Astrocyte (in vitro differentiated cells and primary cell): ENCODE data around the gene IL36G. TPM values are rescaled to one million over a fixed set of nuclear protein-coding genes. Genes with fewer than 3 reads are reported as not detected.

Experiments used
- DNase-seq: peaks from one replicate; pipeline ENCODE4 v3.0.0-alpha.2; 2010; ENCODE audit warnings: low read depth
- FAIRE-seq: peaks from 2 replicates; lab custom pipeline; 2011; peaks lifted over from hg19 to GRCh38; lab: Jason Lieb, UNC
- H2AFZ ChIP-seq: 2 replicates; pipeline ENCODE4 v1.6.0; 2012; ENCODE audit warnings: low read depth, low read length, inconsistent platforms
- H3K27ac ChIP-seq: 2 replicates; pipeline ENCODE4 v1.5.1; 2011; ENCODE audit warnings: low read depth, low read length, inconsistent platforms
- H3K27me3 ChIP-seq: 2 replicates; pipeline ENCODE4 v1.6.0; 2011; ENCODE audit warnings: low read length, inconsistent platforms; ENCODE audit not compliant: insufficient read depth
- H3K36me3 ChIP-seq: 2 replicates; pipeline ENCODE4 v1.5.1; 2011; ENCODE audit warnings: low read length, inconsistent platforms; ENCODE audit not compliant: insufficient read depth
- H3K4me1 ChIP-seq: 2 replicates; pipeline ENCODE4 v1.5.1; 2011; ENCODE audit warnings: low read length, inconsistent platforms; ENCODE audit not compliant: insufficient read depth
- H3K4me2 ChIP-seq: 2 replicates; pipeline ENCODE4 v1.6.0; 2012; ENCODE audit warnings: low read length, inconsistent platforms
- H3K4me3 ChIP-seq: 2 replicates; pipeline ENCODE4 v1.5.1; 2011; ENCODE audit warnings: low read depth, mild to moderate bottlenecking, low read length, inconsistent platforms; ENCODE audit not compliant: insufficient read depth
- H3K79me2 ChIP-seq: 2 replicates; pipeline ENCODE4 v1.6.0; 2012; ENCODE audit warnings: mild to moderate bottlenecking, low read length, inconsistent platforms; ENCODE audit not compliant: insufficient read depth
- H3K9ac ChIP-seq: 2 replicates; pipeline ENCODE4 v1.6.0; 2012; ENCODE audit warnings: mild to moderate bottlenecking, low read length, inconsistent platforms
- H3K9me3 ChIP-seq: 2 replicates; pipeline ENCODE4 v1.5.1; 2012; ENCODE audit warnings: low read depth, mild to moderate bottlenecking, low read length, inconsistent platforms; ENCODE audit not compliant: insufficient read depth
- H4K20me1 ChIP-seq: 2 replicates; pipeline ENCODE4 v1.6.0; 2012; ENCODE audit warnings: low read length, inconsistent platforms; ENCODE audit not compliant: insufficient read depth
- H3K27ac Mint-ChIP-seq: one replicate; pipeline ENCODE4 v1.8.0; 2021; ENCODE audit warnings: mild to moderate bottlenecking, mixed read lengths; ENCODE audit not compliant: unreplicated experiment
- H3K27me3 Mint-ChIP-seq: one replicate; pipeline ENCODE4 v1.8.0; 2021; ENCODE audit warnings: low read depth, mixed read lengths; ENCODE audit not compliant: unreplicated experiment
- H3K36me3 Mint-ChIP-seq: one replicate; pipeline ENCODE4 v1.8.0; 2021; ENCODE audit warnings: low read depth, mixed read lengths; ENCODE audit not compliant: unreplicated experiment
- H3K4me1 Mint-ChIP-seq: one replicate; pipeline ENCODE4 v1.8.0; 2021; ENCODE audit warnings: low read depth, mixed read lengths; ENCODE audit not compliant: unreplicated experiment
- H3K4me3 Mint-ChIP-seq: one replicate; pipeline ENCODE4 v1.8.0; 2021; ENCODE audit warnings: mild to moderate bottlenecking, moderate library complexity, mixed read lengths; ENCODE audit not compliant: unreplicated experiment
- H3K9me3 Mint-ChIP-seq: one replicate; pipeline ENCODE4 v1.8.0; 2021; ENCODE audit warnings: mild to moderate bottlenecking, mixed read lengths; ENCODE audit not compliant: unreplicated experiment
- CTCF ChIP-seq: IDR thresholded peaks from 2 replicates; pipeline ENCODE4 v1.5.1; 2011; ENCODE audit warnings: low read depth, mild to moderate bottlenecking, inconsistent platforms, low read length, moderate library complexity; ENCODE audit not compliant: insufficient read depth
- EZH2 ChIP-seq: IDR thresholded peaks from 2 replicates; pipeline ENCODE4 v1.6.1; 2012; ENCODE audit warnings: mild to moderate bottlenecking, low read length, inconsistent platforms; ENCODE audit not compliant: insufficient read depth
- total RNA-seq: library from RNA; stranded (reverse); gene quantifications from 2 replicates; pipeline ENCODE4 v1.2.1, GENCODE V29; 2021

Gene IL36G
- total RNA-seq, 1 donor from 2014 or later, result not detected

GRCh38 chr2:112940859-112941625 lies 36.8 kb upstream of the IL36G start:
- Histone ChIP-seq H3K27me3 (no peaks in the 10 kb centered on the region), H3K27ac (no peak overlapping the region), H3K4me2 (no peak overlapping the region), H3K4me3 (no peak overlapping the region), H3K79me2 (no peaks in the 10 kb centered on the region), H3K4me1 (peaks cover 11% of the 10 kb centered on the region), H4K20me1 (no peaks in the 10 kb centered on the region), H3K36me3 (no peaks in the 10 kb centered on the region), H3K9ac (no peak overlapping the region), H2AFZ (no peak overlapping the region), H3K9me3 (peaks cover 3% of the 10 kb centered on the region)
- TF ChIP-seq CTCF (no peak), EZH2 (no peak)
- Mint-ChIP-seq H3K4me1 (peaks cover 7% of the 10 kb centered on the region), H3K9me3 (peaks cover 4% of the 10 kb centered on the region), H3K36me3 (no peaks in the 10 kb centered on the region), H3K27ac (no peak overlapping the region), H3K27me3 (peaks cover 34% of the 10 kb centered on the region), H3K4me3 (no peak overlapping the region)
- DNase-seq, result no peak
- FAIRE-seq, result no peak

- Histone ChIP-seq H3K4me1 (peaks cover 6% of the 10 kb centered on the region), H2AFZ (no peak overlapping the region), H3K4me2 (no peak overlapping the region), H4K20me1 (no peaks in the 10 kb centered on the region), H3K9ac (no peak overlapping the region), H3K27me3 (no peaks in the 10 kb centered on the region), H3K36me3 (no peaks in the 10 kb centered on the region), H3K79me2 (no peaks in the 10 kb centered on the region), H3K9me3 (peaks cover 3% of the 10 kb centered on the region), H3K27ac (no peak overlapping the region), H3K4me3 (no peak overlapping the region)
- no peak overlapping the region for H3K4me3 Mint-ChIP-seq
- DNase-seq (peak; percentile 36), FAIRE-seq (no peak)
- H3K9me3 Mint-ChIP-seq, result peaks cover 4% of the 10 kb centered on the region
- H3K27ac Mint-ChIP-seq, result no peak overlapping the region
- H3K4me1 Mint-ChIP-seq, result peaks cover 2% of the 10 kb centered on the region
- H3K27me3 Mint-ChIP-seq, result peaks cover 26% of the 10 kb centered on the region
- TF ChIP-seq EZH2 (no peak), CTCF (peak; percentile 96)
- H3K36me3 Mint-ChIP-seq, result no peaks in the 10 kb centered on the region
Measured at GRCh38 chr2:112941753-112942653, 35.8 kb upstream of the IL36G start.
